ENCODE results near the gene CPNE5. TPM values are rescaled to one million over a fixed set of nuclear protein-coding genes. Genes with fewer than 3 reads are reported as not detected.

CPNE5 gene
- total RNA-seq, 1 donor from 2014 or later, result not detected

DNA sequence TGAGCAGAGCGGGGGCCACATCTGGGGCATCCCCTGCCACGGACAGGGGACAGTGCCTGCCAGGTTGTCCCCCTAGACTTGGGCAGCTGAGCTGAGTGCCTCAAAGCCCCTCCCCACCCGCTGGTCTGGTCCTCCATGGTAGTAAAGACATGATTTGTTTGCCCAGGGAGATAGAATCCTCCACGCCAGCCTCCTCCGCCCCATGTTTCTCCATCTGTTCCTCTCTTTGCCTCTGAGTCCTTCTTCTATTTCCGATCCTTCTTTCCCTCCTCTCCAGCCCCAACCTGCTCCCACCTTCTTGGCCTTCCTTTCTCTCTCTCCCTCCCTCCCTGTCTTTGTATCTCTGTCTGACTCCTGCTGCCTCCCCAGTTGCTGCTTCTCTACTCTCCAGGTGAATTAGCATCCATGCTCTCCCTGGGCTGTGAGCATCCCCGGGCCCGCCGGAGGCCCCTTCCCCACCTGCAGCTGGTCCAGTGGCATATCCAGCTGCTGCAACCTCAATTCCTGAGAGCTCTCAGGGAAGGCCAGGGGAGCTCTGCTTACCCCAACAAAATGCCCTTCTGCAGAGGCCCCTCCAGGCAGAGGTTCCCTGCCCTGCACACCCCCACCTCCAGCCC, 45.8 kb downstream of the CPNE5 start:
- Histone ChIP-seq H3K27me3 (no peaks in the 10 kb centered on the region), H3K4me1 (peaks cover 25% of the 10 kb centered on the region), H3K36me3 (no peaks in the 10 kb centered on the region), H3K4me2 (peak overlapping the region; percentile 34), H3K27ac (peak overlapping the region; percentile 70), H3K4me3 (no peak overlapping the region), H3K9me3 (ENCODE audit: low read depth) (no peaks in the 10 kb centered on the region), H3K79me2 (ENCODE audit: low read depth) (no peaks in the 10 kb centered on the region), H2AFZ (replicated peaks) (peak overlapping the region; percentile 95), H3K9ac (no peak overlapping the region), H4K20me1 (ENCODE audit: low read depth) (no peaks in the 10 kb centered on the region), H3F3A (ENCODE audit: low read depth) (peaks cover 21% of the 10 kb centered on the region)
- H3K4me3 Mint-ChIP-seq, result peak overlapping the region; percentile 12
- no peaks in the 10 kb centered on the region for H3K27me3 Mint-ChIP-seq (ENCODE audit: insufficient read depth, low read depth)
- peak; percentile 31 for DNase-seq (ENCODE audit: low spot score)
- H3K9me3 Mint-ChIP-seq, result no peaks in the 10 kb centered on the region
- H3K4me1 Mint-ChIP-seq, result peaks cover 50% of the 10 kb centered on the region
- no peaks in the 10 kb centered on the region for H3K36me3 Mint-ChIP-seq
- TF ChIP-seq, protein P1, sequence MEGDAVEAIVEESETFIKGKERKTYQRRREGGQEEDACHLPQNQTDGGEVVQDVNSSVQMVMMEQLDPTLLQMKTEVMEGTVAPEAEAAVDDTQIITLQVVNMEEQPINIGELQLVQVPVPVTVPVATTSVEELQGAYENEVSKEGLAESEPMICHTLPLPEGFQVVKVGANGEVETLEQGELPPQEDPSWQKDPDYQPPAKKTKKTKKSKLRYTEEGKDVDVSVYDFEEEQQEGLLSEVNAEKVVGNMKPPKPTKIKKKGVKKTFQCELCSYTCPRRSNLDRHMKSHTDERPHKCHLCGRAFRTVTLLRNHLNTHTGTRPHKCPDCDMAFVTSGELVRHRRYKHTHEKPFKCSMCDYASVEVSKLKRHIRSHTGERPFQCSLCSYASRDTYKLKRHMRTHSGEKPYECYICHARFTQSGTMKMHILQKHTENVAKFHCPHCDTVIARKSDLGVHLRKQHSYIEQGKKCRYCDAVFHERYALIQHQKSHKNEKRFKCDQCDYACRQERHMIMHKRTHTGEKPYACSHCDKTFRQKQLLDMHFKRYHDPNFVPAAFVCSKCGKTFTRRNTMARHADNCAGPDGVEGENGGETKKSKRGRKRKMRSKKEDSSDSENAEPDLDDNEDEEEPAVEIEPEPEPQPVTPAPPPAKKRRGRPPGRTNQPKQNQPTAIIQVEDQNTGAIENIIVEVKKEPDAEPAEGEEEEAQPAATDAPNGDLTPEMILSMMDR (IDR thresholded peaks at IDR 0.05), result no peak
- TF ChIP-seq EZH2 (IDR thresholded peaks at IDR 0.05), result no peak
- TF ChIP-seq EZH2phosphoT487 (IDR thresholded peaks at IDR 0.05), result no peak
- H3K27ac Mint-ChIP-seq, result peak overlapping the region; percentile 57

DNA sequence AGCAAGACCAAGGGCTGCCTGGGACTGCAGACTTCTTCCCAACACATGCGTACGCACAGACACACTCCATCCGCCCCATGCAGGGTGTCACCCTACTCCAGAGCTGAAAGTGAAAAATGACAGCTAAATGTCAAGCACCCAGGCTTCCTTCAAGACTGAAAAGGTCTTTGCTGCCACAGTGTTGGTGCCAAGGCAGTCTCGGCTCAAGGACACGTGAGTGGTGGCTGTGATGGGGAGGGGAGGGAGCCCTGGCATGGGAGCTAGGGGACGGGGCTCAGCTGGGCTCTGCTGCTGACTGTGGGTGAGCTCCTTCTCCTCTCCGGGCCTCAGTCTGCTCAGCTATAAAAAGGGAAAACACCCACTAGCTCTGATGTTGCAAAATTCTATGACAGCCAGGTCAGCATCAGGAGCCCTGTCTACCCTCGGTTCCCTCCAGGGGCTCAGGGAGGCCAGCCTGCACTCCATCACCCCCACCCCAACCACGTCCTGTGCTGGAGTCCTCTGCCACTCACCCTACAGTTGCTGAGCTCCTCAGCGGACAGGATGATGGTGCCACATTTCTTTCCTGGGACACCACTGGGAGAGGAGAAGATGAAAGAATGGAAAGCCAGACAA, 47.6 kb downstream of the CPNE5 start:
- TF ChIP-seq EZH2 (IDR thresholded peaks at IDR 0.05) (no peak), EZH2phosphoT487 (IDR thresholded peaks at IDR 0.05) (no peak)
- TF ChIP-seq, protein P1 (IDR thresholded peaks at IDR 0.05), result no peak
- Histone ChIP-seq H3K79me2 (ENCODE audit: low read depth) (no peaks in the 10 kb centered on the region), H3K9me3 (ENCODE audit: low read depth) (no peaks in the 10 kb centered on the region), H3K4me3 (no peak overlapping the region), H3K27ac (no peak overlapping the region), H3K9ac (no peak overlapping the region), H3K27me3 (no peaks in the 10 kb centered on the region), H3K4me1 (peaks cover 25% of the 10 kb centered on the region), H2AFZ (replicated peaks) (no peak overlapping the region), H4K20me1 (ENCODE audit: low read depth) (no peaks in the 10 kb centered on the region), H3K4me2 (no peak overlapping the region), H3K36me3 (no peaks in the 10 kb centered on the region), H3F3A (ENCODE audit: low read depth) (peaks cover 22% of the 10 kb centered on the region)
- Mint-ChIP-seq H3K36me3 (no peaks in the 10 kb centered on the region), H3K4me1 (peaks cover 50% of the 10 kb centered on the region), H3K9me3 (no peaks in the 10 kb centered on the region), H3K27ac (peak overlapping the region; percentile 37), H3K4me3 (peak overlapping the region; percentile 30), H3K27me3 (ENCODE audit: insufficient read depth, low read depth) (peaks cover 7% of the 10 kb centered on the region)
- DNase-seq (ENCODE audit: low spot score), result no peak

DNA sequence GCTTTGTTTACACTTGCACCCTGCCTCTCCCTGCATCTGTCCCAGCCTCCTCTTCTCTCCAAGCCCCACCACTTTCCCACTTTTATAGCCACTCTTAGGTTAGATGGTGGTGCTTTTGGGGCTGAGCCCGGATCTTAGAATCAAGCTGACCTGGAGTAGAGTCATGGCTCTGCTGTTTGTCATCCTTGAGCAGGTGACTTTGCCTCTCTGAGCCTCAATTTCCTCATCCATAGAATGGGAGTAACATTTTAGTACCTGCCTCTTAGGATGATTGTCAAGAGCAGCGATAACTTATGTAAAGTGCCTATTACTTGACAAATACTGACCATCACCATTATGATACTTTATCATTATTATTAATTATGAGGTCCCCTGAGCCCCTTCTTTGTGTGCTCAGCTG, 48.2 kb downstream of the CPNE5 start:
- DNase-seq (ENCODE audit: low spot score), result no peak
- peaks cover 7% of the 10 kb centered on the region for H3K27me3 Mint-ChIP-seq (ENCODE audit: insufficient read depth, low read depth)
- TF ChIP-seq EZH2phosphoT487 (IDR thresholded peaks at IDR 0.05), result no peak
- TF ChIP-seq, protein P1 (IDR thresholded peaks at IDR 0.05), result no peak
- no peaks in the 10 kb centered on the region for H3K9me3 ChIP-seq (ENCODE audit: low read depth)
- peaks cover 53% of the 10 kb centered on the region for H3K4me1 Mint-ChIP-seq
- no peaks in the 10 kb centered on the region for H3K79me2 ChIP-seq (ENCODE audit: low read depth)
- no peaks in the 10 kb centered on the region for H3K36me3 Mint-ChIP-seq
- H3K9me3 Mint-ChIP-seq, result no peaks in the 10 kb centered on the region
- H3K27me3 ChIP-seq, result no peaks in the 10 kb centered on the region
- H3K9ac ChIP-seq, result no peak overlapping the region
- no peak overlapping the region for H3K4me2 ChIP-seq
- H2AFZ ChIP-seq (replicated peaks), result no peak overlapping the region
- H3K4me1 ChIP-seq, result peaks cover 25% of the 10 kb centered on the region
- H3F3A ChIP-seq (ENCODE audit: low read depth), result peaks cover 27% of the 10 kb centered on the region
- no peaks in the 10 kb centered on the region for H4K20me1 ChIP-seq (ENCODE audit: low read depth)
- no peak overlapping the region for H3K27ac ChIP-seq
- no peak overlapping the region for H3K27ac Mint-ChIP-seq
- H3K36me3 ChIP-seq, result no peaks in the 10 kb centered on the region
- H3K4me3 ChIP-seq, result no peak overlapping the region
- H3K4me3 Mint-ChIP-seq, result peak overlapping the region; percentile 30
